ENCODE measurements around the gene VPS37B. TPM values are rescaled to one million over a fixed set of nuclear protein-coding genes. Genes with fewer than 3 reads are reported as not detected.

Gene VPS37B
- total and polyA plus RNA-seq, 2 of the 8 experiments (the other 6 are each of a cell fraction or from before 2014, with no cell fraction given), result 11.9 to 15.7 TPM

DNA sequence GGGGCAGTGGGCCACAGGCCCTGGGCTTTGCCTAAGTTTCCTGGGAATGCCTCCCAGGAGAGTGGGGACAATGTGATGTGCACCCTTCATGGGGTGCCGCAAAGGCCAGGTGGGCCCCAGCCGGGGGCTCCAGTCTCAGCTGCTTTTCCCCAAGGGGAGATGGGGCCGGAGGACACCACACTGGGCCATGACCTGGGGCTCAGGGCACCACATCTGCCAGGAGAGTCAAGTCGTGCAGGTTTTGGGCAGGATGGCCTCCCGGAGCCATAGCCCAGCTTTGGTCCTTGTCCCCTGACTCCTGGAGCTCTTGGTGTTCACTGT lies 48.4 kb downstream of the VPS37B start (continued):
- TF ChIP-seq, protein P1, sequence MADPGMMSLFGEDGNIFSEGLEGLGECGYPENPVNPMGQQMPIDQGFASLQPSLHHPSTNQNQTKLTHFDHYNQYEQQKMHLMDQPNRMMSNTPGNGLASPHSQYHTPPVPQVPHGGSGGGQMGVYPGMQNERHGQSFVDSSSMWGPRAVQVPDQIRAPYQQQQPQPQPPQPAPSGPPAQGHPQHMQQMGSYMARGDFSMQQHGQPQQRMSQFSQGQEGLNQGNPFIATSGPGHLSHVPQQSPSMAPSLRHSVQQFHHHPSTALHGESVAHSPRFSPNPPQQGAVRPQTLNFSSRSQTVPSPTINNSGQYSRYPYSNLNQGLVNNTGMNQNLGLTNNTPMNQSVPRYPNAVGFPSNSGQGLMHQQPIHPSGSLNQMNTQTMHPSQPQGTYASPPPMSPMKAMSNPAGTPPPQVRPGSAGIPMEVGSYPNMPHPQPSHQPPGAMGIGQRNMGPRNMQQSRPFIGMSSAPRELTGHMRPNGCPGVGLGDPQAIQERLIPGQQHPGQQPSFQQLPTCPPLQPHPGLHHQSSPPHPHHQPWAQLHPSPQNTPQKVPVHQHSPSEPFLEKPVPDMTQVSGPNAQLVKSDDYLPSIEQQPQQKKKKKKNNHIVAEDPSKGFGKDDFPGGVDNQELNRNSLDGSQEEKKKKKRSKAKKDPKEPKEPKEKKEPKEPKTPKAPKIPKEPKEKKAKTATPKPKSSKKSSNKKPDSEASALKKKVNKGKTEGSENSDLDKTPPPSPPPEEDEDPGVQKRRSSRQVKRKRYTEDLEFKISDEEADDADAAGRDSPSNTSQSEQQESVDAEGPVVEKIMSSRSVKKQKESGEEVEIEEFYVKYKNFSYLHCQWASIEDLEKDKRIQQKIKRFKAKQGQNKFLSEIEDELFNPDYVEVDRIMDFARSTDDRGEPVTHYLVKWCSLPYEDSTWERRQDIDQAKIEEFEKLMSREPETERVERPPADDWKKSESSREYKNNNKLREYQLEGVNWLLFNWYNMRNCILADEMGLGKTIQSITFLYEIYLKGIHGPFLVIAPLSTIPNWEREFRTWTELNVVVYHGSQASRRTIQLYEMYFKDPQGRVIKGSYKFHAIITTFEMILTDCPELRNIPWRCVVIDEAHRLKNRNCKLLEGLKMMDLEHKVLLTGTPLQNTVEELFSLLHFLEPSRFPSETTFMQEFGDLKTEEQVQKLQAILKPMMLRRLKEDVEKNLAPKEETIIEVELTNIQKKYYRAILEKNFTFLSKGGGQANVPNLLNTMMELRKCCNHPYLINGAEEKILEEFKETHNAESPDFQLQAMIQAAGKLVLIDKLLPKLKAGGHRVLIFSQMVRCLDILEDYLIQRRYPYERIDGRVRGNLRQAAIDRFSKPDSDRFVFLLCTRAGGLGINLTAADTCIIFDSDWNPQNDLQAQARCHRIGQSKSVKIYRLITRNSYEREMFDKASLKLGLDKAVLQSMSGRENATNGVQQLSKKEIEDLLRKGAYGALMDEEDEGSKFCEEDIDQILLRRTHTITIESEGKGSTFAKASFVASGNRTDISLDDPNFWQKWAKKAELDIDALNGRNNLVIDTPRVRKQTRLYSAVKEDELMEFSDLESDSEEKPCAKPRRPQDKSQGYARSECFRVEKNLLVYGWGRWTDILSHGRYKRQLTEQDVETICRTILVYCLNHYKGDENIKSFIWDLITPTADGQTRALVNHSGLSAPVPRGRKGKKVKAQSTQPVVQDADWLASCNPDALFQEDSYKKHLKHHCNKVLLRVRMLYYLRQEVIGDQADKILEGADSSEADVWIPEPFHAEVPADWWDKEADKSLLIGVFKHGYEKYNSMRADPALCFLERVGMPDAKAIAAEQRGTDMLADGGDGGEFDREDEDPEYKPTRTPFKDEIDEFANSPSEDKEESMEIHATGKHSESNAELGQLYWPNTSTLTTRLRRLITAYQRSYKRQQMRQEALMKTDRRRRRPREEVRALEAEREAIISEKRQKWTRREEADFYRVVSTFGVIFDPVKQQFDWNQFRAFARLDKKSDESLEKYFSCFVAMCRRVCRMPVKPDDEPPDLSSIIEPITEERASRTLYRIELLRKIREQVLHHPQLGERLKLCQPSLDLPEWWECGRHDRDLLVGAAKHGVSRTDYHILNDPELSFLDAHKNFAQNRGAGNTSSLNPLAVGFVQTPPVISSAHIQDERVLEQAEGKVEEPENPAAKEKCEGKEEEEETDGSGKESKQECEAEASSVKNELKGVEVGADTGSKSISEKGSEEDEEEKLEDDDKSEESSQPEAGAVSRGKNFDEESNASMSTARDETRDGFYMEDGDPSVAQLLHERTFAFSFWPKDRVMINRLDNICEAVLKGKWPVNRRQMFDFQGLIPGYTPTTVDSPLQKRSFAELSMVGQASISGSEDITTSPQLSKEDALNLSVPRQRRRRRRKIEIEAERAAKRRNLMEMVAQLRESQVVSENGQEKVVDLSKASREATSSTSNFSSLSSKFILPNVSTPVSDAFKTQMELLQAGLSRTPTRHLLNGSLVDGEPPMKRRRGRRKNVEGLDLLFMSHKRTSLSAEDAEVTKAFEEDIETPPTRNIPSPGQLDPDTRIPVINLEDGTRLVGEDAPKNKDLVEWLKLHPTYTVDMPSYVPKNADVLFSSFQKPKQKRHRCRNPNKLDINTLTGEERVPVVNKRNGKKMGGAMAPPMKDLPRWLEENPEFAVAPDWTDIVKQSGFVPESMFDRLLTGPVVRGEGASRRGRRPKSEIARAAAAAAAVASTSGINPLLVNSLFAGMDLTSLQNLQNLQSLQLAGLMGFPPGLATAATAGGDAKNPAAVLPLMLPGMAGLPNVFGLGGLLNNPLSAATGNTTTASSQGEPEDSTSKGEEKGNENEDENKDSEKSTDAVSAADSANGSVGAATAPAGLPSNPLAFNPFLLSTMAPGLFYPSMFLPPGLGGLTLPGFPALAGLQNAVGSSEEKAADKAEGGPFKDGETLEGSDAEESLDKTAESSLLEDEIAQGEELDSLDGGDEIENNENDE (IDR thresholded peaks at IDR 0.05; ENCODE audit: insufficient replicate concordance, low read length), result no peak
- no peak for TF ChIP-seq CBX5 (IDR thresholded peaks at IDR 0.05; ENCODE audit: low read depth, low read length)
- TF ChIP-seq SUZ12 (IDR thresholded peaks at IDR 0.05; ENCODE audit: low read length), result no peak
- TF ChIP-seq TEAD4 (IDR thresholded peaks at IDR 0.05; ENCODE audit: low read depth, low read length), result no peak
- TF ChIP-seq EZH2 (IDR thresholded peaks at IDR 0.05; ENCODE audit: low read depth, low read length, severe bottlenecking), result no peak
- no peak for TF ChIP-seq NANOG (IDR thresholded peaks at IDR 0.05; ENCODE audit: insufficient read depth, low read depth, low read length, poor library complexity, severe bottlenecking)
- no peak for TF ChIP-seq POLR2AphosphoS5 (IDR thresholded peaks at IDR 0.05; ENCODE audit: low read depth, low read length)
- no peak for TF ChIP-seq RAD21 (IDR thresholded peaks at IDR 0.05 in 1 of 2, conservative IDR thresholded peaks at IDR 0.05 in 1 of 2; ENCODE audit: low read depth in 2 of 2, low read length in 2 of 2)
- TF ChIP-seq CBX8 (IDR thresholded peaks at IDR 0.05; ENCODE audit: borderline replicate concordance, low read depth, low read length), result no peak
- no peak for TF ChIP-seq SIRT6 (IDR thresholded peaks at IDR 0.05; ENCODE audit: low read length)

Data from H1 (cell line).